ENCODE results near the gene FRAS1. TPM values are rescaled to one million over a fixed set of nuclear protein-coding genes. Genes with fewer than 3 reads are reported as not detected.

Gene FRAS1
- total RNA-seq, 2 donors from 2014 or later = 2.1 to 4.0 TPM

GRCh38 chr4:78184584-78184983, 127.5 kb downstream of the FRAS1 start:
- intact Hi-C loops (cut with DNase I) = no loop called here
- no peaks in the 10 kb centered on the region for H3K9me3 ChIP-seq
- no peaks in the 10 kb centered on the region for H3K27me3 ChIP-seq
- H3K36me3 ChIP-seq = no peaks in the 10 kb centered on the region
- H3K4me3 ChIP-seq = no peak overlapping the region
- H3K4me1 ChIP-seq = no peaks in the 10 kb centered on the region
- H3K27ac ChIP-seq = no peak overlapping the region
- no peak for TF ChIP-seq CTCF (IDR thresholded peaks at IDR 0.05)
- H3K9ac ChIP-seq (ENCODE audit: low read depth in 2 of 2, low read length in 2 of 2) = no peak overlapping the region
- no peak for DNase-seq

- no peak for TF ChIP-seq CTCF (IDR thresholded peaks at IDR 0.05)
- intact Hi-C loops (cut with DNase I) = no loop called here
- DNase-seq = no peak
- H3K9me3 ChIP-seq = no peaks in the 10 kb centered on the region
- no peak overlapping the region for H3K4me3 ChIP-seq
- no peaks in the 10 kb centered on the region for H3K27me3 ChIP-seq
- no peak overlapping the region for H3K27ac ChIP-seq
- no peaks in the 10 kb centered on the region for H3K36me3 ChIP-seq
- H3K9ac ChIP-seq (ENCODE audit: low read depth in 2 of 2, low read length in 2 of 2) = no peak overlapping the region
- H3K4me1 ChIP-seq = no peaks in the 10 kb centered on the region
Observed at GRCh38 chr4:78185117-78185516, 128.0 kb downstream of the FRAS1 start.

- H3K4me3 ChIP-seq = no peak overlapping the region
- DNase-seq = no peak
- no peaks in the 10 kb centered on the region for H3K27me3 ChIP-seq
- no peaks in the 10 kb centered on the region for H3K9me3 ChIP-seq
- no peaks in the 10 kb centered on the region for H3K36me3 ChIP-seq
- H3K4me1 ChIP-seq = no peaks in the 10 kb centered on the region
- no peak for TF ChIP-seq CTCF (IDR thresholded peaks at IDR 0.05)
- no peak overlapping the region for H3K27ac ChIP-seq
- intact Hi-C loops (cut with DNase I) = no loop called here
- H3K9ac ChIP-seq (ENCODE audit: low read depth in 2 of 2, low read length in 2 of 2) = no peak overlapping the region
Observed at GRCh38 chr4:78186597-78187543, 129.7 kb downstream of the FRAS1 start.

GRCh38 chr4:78190068-78190467, 132.9 kb downstream of the FRAS1 start:
- Histone ChIP-seq H3K4me3 (no peak overlapping the region), H3K27me3 (no peaks in the 10 kb centered on the region), H3K36me3 (no peaks in the 10 kb centered on the region), H3K4me1 (no peaks in the 10 kb centered on the region), H3K27ac (no peak overlapping the region), H3K9ac (ENCODE audit: low read depth in 2 of 2, low read length in 2 of 2) (no peak overlapping the region), H3K9me3 (no peaks in the 10 kb centered on the region)
- DNase-seq = no peak
- intact Hi-C loops (cut with DNase I) = no loop called here
- no peak for TF ChIP-seq CTCF (IDR thresholded peaks at IDR 0.05)

- intact Hi-C loops (cut with DNase I) = no loop called here
- DNase-seq = no peak
- no peak for TF ChIP-seq CTCF (IDR thresholded peaks at IDR 0.05)
Observed at GRCh38 chr4:78190595-78190994, 133.5 kb downstream of the FRAS1 start.

More at GRCh38 chr4:78190595-78190994, 133.5 kb downstream of the FRAS1 start:
- Histone ChIP-seq H3K27ac (no peak overlapping the region), H3K36me3 (no peaks in the 10 kb centered on the region), H3K4me1 (no peaks in the 10 kb centered on the region), H3K9me3 (no peaks in the 10 kb centered on the region), H3K9ac (ENCODE audit: low read depth in 2 of 2, low read length in 2 of 2) (no peak overlapping the region), H3K4me3 (no peak overlapping the region), H3K27me3 (no peaks in the 10 kb centered on the region)
